GM18502 (cell line): ENCODE measurements around the gene FAM98C.
"Not testable (repeated sequence)": the region's sequence is repeated elsewhere in the genome, so short reads cannot be mapped to it uniquely, and the experiment has no call there.

Experiments used
- ATAC-seq: cut with Tn5 transposase; IDR thresholded peaks from one replicate; pipeline ENCODE4 v1.9.1; 2021; ENCODE audit warnings: mild to moderate bottlenecking; ENCODE audit not compliant: unreplicated experiment, poor library complexity

Gene FAM98C

DNA sequence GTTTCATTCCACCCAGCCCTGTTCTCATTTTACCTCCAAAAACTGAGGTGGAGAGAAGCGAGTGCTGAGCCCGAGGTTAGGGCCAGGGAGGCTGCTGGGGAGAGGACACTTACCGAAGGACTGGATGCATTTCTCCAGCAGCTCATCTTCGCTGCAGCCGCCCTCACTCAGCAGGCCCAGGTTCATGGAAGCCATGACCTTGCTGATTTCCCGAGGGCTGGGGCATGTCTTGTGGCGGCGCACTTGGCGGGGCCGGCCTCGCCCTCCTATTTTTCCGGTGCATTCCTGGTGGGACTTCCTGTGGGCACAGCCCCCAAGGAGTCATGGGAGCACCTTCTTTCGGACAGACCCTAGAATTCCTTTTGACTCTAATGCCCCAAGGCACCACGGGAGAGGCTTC, 19.0 kb downstream of the FAM98C start:
- ATAC-seq: no peak

DNA sequence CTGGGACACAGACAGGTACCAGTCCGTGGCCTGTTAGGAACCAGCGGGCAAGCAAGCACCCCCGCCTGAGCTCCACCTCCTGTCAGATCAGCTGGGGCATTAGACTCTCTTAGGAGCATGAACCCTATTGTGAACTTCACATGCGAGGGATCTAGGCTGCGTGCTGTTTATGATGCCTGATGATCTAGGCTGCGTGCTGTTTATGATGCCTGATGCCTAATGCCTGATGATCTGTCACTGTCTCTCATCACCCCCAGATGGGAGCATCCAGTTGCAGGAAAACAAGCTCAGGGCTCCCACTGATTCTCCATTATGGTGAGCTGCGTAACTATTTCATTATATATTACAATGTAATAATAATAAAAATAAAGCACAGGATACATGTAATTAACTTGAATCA, 19.5 kb downstream of the FAM98C start:
- ATAC-seq: no peak

DNA sequence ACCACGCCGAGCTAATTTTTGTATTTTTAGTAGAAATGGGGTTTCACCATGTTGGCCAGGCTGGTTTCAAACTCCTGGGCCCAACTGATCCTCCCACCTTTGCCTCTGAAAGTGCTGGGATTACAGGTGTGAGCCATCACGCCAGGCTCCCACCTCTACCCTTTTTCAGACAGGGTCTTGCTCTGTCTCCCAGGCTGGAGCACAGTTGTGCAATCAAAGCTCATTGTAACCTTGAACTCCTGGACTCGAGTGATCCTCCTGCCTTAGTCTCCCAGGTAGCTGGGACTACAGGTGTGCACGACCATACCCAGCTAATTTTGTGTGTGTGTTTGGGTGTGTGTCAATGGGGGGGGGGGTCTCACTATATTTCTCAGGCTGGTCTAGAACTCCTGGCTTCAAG, 21.4 kb downstream of the FAM98C start:
- ATAC-seq: no peak

DNA sequence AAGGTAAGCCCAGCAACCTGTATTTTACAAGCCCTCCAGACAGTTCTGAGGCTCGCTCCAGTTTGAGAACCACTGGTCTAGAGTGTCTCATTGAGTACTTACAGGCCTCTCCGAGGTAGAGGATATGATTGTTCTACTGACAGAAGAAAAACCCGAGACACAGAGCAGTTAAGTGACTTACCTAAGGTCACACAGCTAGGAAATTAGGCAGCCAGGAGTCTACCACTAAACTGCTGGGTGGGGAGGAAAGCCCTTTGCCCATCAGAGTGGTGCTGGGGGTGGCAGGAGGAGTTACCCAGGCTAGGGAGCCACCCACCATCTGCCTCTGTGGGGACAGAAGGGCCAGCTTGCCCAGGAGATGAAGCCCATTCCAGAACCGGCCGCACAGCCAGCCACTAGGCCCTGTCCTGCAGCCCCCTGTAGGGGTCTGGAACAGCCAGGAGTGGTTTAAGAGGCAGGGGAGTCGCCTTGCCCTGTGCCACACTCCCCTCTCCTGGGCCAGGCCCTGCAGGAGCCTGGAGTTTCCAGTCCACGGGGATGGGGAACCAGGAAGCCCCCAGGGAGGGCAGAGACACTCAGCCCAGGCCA, 22.4 kb downstream of the FAM98C start:
- no peak for ATAC-seq

DNA sequence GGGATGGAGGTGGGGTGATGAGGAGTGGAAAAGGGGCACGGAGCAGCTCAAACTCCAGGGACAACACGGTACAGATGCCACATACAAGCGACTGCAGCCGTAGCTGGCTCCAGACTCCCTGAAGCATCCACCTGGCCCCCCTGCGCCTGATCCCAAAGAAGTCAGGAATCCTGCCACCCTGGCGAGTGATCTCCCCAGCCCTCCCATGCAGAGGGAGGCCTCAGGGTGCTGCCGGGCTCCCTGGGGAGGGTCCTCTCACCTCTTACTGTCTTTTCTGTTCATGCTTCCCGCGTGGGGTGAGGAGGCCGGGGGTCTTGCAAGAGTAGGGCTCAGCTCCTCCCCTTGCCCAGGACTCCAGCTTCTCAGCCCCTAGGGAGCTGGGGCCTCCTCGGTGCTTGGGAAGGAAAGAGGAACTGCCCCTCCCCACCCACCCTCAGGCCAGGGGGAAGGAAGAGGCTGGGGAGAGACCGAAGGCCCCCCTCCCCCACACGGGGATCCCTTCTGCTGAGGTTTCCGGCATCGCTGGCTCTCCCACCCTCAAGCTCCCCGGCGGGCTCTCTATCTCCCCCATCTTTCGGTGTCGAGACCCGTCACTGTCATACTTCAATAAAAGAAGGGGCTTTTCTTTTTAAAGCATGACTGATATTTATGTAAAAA, 23.0 kb downstream of the FAM98C start, which contains the start of gene RASGRP4:
TSS of gene RASGRP4 (minus strand) at position 410 of the 657 bp plus-strand sequence. CDS start at position 282, 128 bp downstream.
- no peak for ATAC-seq

DNA sequence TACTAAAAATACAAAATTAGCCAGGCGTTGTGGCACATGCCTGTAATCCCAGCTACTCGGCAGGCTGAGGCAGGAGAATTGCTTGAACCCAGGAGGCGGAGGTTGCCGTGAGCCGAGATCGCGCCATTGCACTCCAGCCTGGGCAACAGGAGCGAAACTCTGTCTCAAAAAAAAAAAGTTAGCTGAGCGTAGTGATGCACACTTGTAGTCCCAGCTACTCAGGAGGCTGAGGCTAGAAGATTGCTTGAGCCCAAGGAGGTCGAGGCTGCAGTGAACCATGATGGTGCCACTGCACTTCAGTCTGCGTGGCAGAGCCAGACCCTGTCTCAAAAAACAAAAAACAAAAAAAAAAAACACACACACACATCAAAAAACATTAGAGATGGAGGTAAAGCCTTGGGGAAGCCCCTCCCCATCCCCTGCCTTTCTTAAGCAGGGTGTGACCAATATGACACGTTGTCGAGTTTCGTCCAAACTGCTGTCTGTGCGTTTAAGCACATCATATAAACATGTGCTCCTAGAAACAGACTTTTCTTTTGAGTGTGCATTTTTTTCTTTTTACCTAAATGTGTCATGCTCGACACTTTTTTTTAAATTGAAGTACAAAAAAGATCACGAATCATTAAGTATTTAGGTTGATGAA, 24.3 kb downstream of the FAM98C start:
- ATAC-seq: not testable (repeated sequence)

GRCh38 chr19:38429055-38429810, 26.3 kb downstream of the FAM98C start:
- no peak for ATAC-seq

DNA sequence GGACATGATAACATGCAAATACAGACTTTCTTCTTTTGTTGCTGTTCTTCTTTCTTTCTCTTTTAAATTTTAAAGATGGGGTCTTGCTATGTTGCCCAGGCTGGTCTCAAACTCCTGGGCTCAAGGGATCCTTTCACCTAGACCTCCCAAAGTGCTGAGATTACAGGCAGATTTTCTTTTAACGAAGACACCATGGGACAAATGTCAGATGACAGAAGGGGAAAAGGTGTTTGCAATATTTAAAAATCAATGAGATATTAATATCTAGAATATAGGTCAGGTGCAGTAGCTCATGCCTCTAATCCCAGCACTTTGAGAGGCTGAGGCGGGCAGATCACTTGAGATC, 26.9 kb downstream of the FAM98C start:
- no peak for ATAC-seq

DNA sequence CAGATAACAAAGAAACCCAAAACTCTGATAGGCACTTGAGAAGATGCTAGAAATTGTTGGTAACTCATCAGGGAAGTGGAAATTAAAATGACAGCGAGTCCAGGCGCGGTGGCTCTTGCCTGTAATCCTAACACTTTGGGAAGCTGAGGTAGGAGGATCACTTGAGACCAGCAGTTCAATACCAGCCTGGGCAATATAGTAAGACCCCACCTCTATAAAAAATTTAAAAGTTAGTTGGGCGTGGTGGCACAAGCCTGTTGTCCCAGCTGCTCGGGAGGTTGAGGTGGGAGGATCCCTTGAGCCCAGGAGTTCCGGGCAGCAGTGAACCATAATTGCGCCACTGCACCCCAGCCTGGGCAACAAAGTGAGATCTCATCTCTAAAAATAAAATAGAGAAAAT, 28.0 kb downstream of the FAM98C start:
- no peak for ATAC-seq

GRCh38 chr19:38433268-38433733, 30.4 kb downstream of the FAM98C start, which contains the start of gene RYR1:
TSS of gene RYR1 (plus strand) at chr19:38433691. CDS start at chr19:38433830, 139 bp downstream.
- ATAC-seq: no peak

- ATAC-seq: no peak
Measured at GRCh38 chr19:38434549-38435051, 31.7 kb downstream of the FAM98C start.

- no peak for ATAC-seq
Measured at GRCh38 chr19:38437295-38437694, 34.4 kb downstream of the FAM98C start.

DNA sequence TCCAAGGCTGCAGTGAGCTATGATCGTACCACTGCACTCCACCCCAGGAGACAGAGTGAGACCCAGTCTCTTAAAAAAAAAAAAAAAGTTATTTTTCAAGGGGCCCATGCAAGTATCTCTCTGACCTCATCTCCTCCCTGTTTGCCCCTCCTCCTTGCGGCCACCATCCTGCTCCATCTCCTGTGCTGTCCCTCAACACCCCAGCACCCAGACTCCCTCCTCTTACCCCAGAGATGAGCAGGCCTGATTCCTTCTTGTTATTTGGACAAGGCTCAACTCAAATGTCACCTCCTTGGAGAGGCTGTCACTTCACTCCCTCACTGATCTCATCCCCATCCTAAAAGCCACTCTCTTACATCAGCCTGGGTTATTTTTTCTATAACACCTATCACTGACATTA, 35.0 kb downstream of the FAM98C start:
- no peak for ATAC-seq

GRCh38 chr19:38440592-38440991, 37.7 kb downstream of the FAM98C start:
- no peak for ATAC-seq

DNA sequence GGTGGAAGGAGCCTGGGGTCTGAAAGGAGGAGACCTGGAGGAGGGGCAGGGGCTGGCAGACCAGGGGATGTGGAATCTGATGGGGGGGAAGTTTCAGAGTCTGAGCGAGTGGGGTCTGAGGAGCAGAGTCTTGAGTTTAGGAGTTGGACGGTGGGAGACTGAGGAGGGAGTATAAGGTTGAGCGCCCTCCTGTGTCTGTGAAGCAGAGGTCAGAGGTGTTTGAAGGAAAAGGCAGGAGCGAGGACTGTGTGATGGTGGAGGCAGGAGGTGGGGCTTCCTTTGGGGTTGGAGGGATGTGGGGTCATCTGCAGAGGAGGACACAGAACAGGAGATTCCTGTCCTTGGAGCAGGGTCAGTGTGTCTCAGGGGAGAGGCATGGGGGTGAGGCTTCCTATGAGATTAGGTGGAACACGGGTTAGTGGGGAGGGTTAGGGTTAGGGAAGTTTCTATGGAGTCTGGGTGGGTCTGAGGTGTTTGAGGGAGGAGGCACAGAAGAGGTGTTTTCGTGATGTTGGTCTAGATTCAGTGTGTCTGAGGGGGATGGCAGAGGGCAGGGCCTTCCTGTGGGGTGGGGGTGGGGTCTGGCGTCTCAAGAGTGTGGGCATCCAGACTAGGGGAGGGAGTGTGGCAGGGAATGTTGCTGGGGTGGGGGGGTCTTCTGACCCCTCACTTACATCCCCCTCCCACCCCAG, 38.9 kb downstream of the FAM98C start:
- ATAC-seq: no peak

GRCh38 chr19:38442736-38443135, 39.8 kb downstream of the FAM98C start:
- no peak for ATAC-seq

GRCh38 chr19:38443458-38443999, 40.6 kb downstream of the FAM98C start:
- ATAC-seq: no peak

DNA sequence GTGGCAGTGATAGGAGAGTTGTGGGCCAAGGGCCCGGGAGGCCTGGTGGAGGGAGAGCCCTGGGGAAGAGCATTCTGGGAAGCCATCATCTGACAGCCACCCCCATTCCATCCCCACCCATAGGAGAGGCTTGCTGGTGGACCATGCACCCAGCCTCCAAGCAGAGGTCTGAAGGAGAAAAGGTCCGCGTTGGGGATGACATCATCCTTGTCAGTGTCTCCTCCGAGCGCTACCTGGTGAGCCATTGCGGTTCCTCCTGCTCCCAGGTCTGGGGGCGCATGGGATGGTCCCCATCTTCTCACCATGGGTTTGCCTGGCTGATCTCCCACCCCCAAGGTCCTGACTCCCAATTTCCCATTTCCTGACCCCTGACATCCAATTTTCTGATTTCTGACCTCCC, 41.1 kb downstream of the FAM98C start:
- no peak for ATAC-seq

GRCh38 chr19:38445362-38445761, 42.5 kb downstream of the FAM98C start:
- ATAC-seq: no peak

- ATAC-seq: no peak
Measured at GRCh38 chr19:38448225-38448624, 45.3 kb downstream of the FAM98C start.
